HG03558 (cell line): ENCODE data around the gene EGF.

Experiments used
- ATAC-seq: cut with Tn5 transposase; IDR thresholded peaks from one replicate; pipeline ENCODE4 v1.9.1; 2021; ENCODE audit warnings: moderate number of reproducible peaks; ENCODE audit not compliant: unreplicated experiment; ENCODE audit errors: extremely low read depth

The EGF gene

GRCh38 chr4:109953556-109953955 lies 40.9 kb downstream of the EGF start:
- ATAC-seq: no peak

- no peak for ATAC-seq
Measured at GRCh38 chr4:109955146-109955545, 42.5 kb downstream of the EGF start.

- no peak for ATAC-seq
Measured at GRCh38 chr4:109957227-109957626, 44.5 kb downstream of the EGF start.

- no peak for ATAC-seq
Measured at GRCh38 chr4:109959195-109959594, 46.5 kb downstream of the EGF start.

DNA sequence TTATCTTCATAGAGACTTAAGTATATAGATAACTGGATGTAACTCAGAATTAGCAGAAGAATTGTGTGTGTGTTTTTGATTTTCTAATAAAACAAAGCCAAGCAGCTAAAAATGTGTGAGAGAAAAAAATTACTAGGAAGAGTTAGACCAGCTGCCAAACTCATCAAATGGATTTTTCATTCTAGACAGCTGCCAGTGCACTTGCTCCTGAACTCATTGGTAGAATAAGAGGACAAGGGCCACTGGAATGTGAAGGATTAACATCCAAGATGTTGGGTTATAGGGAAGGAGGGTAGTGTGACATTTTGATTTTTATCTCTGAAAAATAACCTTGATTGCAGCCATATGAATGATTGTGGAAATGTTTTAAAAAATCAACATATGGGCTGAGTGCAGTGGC lies 49.7 kb downstream of the EGF start:
- no peak for ATAC-seq

DNA sequence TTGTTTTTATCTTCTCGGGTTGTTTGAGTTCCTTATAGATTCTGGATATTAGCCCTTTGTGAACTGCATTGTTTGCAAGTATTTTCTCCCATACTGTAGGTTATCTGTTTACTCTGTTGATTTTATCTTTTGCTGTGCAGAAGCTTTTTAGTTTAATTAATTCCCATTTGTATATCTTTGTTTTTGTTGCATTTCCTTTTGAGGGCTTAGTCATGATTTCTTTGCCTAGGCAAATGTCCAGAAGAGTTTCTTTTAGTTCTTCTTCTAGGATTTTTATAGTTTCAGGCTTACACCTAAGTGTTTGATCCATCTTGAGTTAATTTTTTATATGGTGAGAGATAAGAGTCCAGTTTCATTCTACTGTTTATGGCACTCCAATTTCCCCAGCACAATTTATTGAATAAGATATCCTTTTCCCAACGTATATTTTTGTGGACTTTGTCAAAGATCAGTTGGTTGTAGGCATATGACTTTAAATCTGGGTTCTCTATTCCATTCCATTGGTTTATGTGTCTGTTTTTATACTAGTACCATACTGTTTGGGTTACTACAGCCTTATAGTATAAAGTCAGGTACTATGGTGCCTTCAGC lies 54.3 kb downstream of the EGF start:
- ATAC-seq: no peak

GRCh38 chr4:109967798-109968520 lies 55.3 kb downstream of the EGF start:
- no peak for ATAC-seq

GRCh38 chr4:109969087-109969486 lies 56.4 kb downstream of the EGF start:
- ATAC-seq: no peak

- ATAC-seq: no peak
Measured at GRCh38 chr4:109969919-109970318, 57.2 kb downstream of the EGF start.

- ATAC-seq: no peak
Measured at GRCh38 chr4:109972786-109973528, 60.3 kb downstream of the EGF start.

DNA sequence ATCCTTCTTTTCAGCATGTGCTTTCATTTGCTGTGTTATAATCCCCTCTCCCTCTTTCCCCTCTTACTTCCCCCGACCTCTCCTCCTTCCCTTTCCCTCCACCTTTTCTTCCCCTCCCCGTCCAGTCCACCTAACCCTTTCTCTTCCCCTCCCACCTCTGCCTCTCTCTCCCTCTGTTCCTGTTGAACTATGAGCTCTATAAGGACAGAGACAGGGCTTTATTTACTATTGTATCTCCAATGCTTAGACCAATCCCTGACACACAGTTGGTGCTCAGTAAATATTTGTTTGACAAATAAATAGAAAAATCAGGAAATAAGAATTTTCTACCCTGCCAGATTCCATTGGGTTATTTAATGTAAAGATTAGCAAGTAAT lies 60.8 kb downstream of the EGF start:
- no peak for ATAC-seq

DNA sequence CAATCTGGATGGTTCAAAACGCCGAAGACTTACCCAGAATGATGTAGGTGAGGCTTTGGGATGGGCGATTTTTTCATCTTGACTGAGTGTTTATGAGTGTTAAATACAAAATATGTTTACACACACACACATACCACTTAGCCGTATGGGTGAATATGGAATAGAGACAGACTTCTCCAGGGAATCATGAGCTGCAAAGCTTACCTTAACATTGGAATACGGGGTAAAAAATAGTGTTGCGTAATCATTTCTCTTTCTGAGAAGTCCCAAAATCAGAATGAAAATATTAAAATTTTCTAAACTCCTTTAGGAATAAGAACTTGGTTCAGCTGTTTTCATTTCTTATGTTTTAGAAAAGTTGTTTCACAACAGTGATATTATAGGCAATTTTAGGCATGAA lies 63.5 kb downstream of the EGF start:
- ATAC-seq: no peak

DNA sequence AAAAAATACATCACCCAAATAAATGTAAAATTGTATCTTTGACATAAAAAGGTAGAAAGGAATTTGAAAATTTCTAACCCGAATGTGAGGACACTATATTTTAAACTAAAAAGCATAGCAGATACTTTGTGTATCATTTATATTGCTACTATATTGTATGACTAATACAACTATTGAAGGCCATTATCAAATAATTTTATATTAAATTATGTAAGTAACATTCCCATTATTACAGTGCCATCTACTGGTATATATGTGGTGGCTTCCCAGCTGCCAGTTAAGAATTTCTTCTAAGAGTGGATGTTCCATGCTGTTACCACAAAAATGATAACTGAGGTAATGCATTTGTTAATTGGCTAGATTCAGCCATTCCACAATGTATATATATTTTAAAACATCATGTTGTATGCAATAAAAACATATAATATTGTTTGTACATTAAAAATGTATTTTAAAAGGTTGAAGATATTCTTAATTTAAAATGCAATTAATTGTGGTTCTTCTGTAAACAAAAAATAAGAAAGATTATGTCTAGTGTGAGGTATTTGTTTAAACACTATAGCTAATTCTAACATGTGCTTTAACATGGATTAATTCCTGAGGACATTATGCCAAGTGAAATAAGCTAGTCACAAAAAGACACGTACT lies 65.3 kb downstream of the EGF start:
- no peak for ATAC-seq

GRCh38 chr4:109978704-109979454 lies 66.2 kb downstream of the EGF start:
- no peak for ATAC-seq

DNA sequence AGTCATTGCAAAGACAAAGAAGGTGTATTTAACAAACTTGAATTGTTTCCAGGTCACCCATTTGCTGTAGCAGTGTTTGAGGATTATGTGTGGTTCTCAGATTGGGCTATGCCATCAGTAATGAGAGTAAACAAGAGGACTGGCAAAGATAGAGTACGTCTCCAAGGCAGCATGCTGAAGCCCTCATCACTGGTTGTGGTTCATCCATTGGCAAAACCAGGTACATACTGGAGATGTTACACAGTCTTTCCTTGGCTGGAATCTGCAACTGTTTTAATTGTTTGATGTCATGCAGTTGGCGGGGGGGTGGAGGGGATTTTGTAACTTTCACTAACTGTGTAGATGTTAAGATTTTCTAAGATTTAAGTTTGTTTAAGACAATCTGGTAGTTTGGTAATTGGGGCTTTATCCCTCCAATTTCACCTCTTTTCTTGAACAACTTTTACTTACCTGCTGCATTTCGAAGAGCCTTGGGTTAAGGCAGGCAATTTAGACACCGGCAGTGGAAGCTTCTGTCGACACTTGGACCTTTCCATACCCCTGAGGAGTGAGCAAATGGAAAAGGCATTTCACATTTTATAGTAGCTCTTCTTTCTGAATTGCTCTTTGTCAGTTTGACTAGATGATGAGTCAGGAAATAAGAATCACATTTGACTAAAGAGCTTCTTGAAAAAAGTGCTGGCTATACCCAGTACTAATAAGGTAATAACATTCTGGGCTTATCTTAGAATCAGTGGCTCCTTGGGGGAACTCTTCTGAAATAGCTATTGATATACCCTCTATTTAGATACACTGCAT lies 67.4 kb downstream of the EGF start:
- no peak for ATAC-seq

- no peak for ATAC-seq
Measured at GRCh38 chr4:109981936-109982335, 69.3 kb downstream of the EGF start.

- ATAC-seq: no peak
Measured at GRCh38 chr4:109982521-109982920, 69.8 kb downstream of the EGF start.

- ATAC-seq: no peak
Measured at GRCh38 chr4:109985993-109986974, 73.6 kb downstream of the EGF start.
